ENCODE results near the gene RNF157.
A peak's percentile ranks its signal among the peaks of the same experiment; 100 is the strongest.
"Not testable (repeated sequence)": the region's sequence is repeated elsewhere in the genome, so short reads cannot be mapped to it uniquely, and the experiment has no call there.

The RNF157 gene

DNA sequence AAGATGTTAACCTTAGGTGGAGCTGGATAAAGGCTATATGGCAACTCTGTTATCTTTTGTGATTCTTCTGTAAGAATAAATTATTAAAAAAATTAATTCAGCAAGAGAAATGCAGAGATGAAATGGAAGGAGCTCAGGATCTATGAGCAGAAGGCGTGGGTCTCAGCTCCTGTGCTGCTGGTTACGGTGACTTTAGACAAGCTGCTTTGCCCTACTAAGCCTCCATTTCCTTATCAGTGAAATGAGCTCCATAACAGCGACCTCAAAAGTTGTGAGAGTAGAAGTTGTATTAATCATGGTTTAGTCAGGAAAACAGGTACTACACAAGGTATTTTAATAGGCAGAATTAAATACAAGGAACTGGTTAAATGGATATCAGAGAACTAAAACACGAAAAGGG is 51.0 kb downstream of the RNF157 start:
- ATAC-seq (ENCODE audit: low read depth) (no peak), DNase-seq (ENCODE audit: low spot score) (no peak)
- H3K9me3 ChIP-seq (ENCODE audit: severe bottlenecking) = no peaks in the 10 kb centered on the region
- no peak overlapping the region for H3K4me3 ChIP-seq (ENCODE audit: severe bottlenecking)
- no peaks in the 10 kb centered on the region for H3K27me3 ChIP-seq (ENCODE audit: insufficient read depth, poor library complexity, severe bottlenecking)
- no peak overlapping the region for H3K27ac ChIP-seq (ENCODE audit: poor library complexity, severe bottlenecking)
- H3K4me1 ChIP-seq (ENCODE audit: insufficient read depth, poor library complexity, severe bottlenecking) = no peaks in the 10 kb centered on the region
- no peak for TF ChIP-seq CTCF (IDR thresholded peaks at IDR 0.05; ENCODE audit: poor library complexity, severe bottlenecking)
- H3K36me3 ChIP-seq (ENCODE audit: low read depth) = no peaks in the 10 kb centered on the region

DNA sequence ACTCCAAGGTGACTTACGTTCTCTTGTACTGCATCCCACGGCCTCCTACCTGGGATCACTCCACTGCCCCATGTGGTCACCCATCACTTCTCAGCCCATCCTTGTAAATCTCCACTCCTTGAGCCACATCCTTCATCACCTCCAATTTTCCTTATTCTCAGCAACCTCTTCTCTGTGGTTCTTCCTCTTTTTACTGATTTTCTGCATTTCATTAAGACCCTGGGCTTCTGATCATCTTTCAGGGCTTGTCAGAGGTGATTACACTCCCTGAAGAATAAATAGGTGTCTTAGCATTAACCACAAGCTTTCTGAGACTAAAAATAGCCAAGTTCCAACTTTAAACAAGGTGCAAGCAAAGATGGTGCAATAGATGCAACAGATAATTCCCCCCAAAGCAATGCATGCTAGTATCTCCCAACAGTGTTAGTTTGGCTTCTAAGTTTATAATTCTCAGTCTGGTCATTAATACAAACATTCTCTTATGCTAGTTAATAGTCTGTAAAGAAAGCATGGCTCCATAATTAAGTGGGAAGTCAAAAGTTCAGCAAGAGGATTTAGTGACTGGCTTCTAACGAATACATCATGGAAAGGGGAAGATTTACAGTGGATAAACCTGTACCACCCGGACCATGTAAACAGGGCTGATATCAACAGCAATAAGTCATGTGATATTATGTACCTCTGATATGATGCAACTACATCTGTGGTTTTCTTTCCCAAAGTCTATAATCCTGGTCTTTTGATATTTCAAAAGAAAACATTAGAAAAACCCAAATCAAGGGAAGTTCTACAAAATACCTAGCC is 51.9 kb downstream of the RNF157 start:
- DNase-seq (ENCODE audit: low spot score) (no peak), ATAC-seq (ENCODE audit: low read depth) (no peak; the same call in 2 of the 3 replicates)
- no peaks in the 10 kb centered on the region for H3K9me3 ChIP-seq (ENCODE audit: severe bottlenecking)
- no peaks in the 10 kb centered on the region for H3K27me3 ChIP-seq (ENCODE audit: insufficient read depth, poor library complexity, severe bottlenecking)
- no peak for TF ChIP-seq CTCF (IDR thresholded peaks at IDR 0.05; ENCODE audit: poor library complexity, severe bottlenecking)
- no peak overlapping the region for H3K27ac ChIP-seq (ENCODE audit: poor library complexity, severe bottlenecking)
- no peaks in the 10 kb centered on the region for H3K36me3 ChIP-seq (ENCODE audit: low read depth)
- H3K4me3 ChIP-seq (ENCODE audit: severe bottlenecking) = no peak overlapping the region
- H3K4me1 ChIP-seq (ENCODE audit: insufficient read depth, poor library complexity, severe bottlenecking) = no peaks in the 10 kb centered on the region

DNA sequence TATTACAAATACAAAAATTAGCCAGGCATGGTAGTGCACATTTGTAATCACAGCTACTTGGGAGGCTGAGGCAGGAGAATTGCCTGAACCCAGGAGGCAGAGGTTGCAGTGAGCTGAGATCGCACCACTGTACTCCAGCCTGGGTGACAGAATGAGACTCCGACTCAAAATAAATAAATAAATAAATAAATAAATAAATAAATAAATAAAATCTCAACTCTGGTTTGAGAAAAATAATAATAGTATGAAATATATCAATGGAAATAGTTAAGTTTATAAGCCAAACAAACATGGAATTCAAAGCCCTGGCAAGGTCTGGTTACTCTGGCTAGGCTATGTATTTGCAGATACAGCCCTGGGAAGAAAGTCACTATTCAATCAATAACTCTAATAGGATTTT is 53.5 kb downstream of the RNF157 start:
- not testable (repeated sequence) for H3K27ac ChIP-seq (ENCODE audit: poor library complexity, severe bottlenecking); ATAC-seq (ENCODE audit: low read depth); H3K27me3 ChIP-seq (ENCODE audit: insufficient read depth, poor library complexity, severe bottlenecking); DNase-seq (ENCODE audit: low spot score); H3K4me1 ChIP-seq (ENCODE audit: insufficient read depth, poor library complexity, severe bottlenecking); H3K4me3 ChIP-seq (ENCODE audit: severe bottlenecking); H3K36me3 ChIP-seq (ENCODE audit: low read depth); H3K9me3 ChIP-seq (ENCODE audit: severe bottlenecking)

DNA sequence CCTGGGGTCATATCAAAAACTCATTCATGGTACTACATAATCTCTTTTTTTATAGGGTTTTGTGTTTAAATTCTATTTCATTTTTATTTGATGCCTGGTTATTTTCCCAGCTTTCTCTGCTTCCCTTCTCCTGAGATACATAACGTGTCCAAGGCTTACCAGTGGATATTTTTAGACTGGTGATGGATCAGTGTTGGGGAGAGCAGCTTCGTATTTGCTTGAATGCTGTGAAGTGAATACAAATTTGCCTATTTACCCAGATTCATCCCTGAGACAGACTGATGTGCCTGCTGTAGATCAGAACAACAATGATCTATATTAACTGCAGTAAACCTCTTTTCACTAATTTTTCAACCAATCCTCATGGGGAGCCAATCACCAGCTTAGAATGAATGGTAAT is 56.0 kb downstream of the RNF157 start:
- Histone ChIP-seq H3K4me3 (ENCODE audit: severe bottlenecking) (no peak overlapping the region), H3K27ac (ENCODE audit: poor library complexity, severe bottlenecking) (no peak overlapping the region), H3K9me3 (ENCODE audit: severe bottlenecking) (no peaks in the 10 kb centered on the region), H3K36me3 (ENCODE audit: low read depth) (no peaks in the 10 kb centered on the region), H3K4me1 (ENCODE audit: insufficient read depth, poor library complexity, severe bottlenecking) (no peaks in the 10 kb centered on the region), H3K27me3 (ENCODE audit: insufficient read depth, poor library complexity, severe bottlenecking) (no peaks in the 10 kb centered on the region)
- DNase-seq (ENCODE audit: low spot score) = no peak
- no peak for ATAC-seq (ENCODE audit: low read depth)
- no peak for TF ChIP-seq CTCF (IDR thresholded peaks at IDR 0.05; ENCODE audit: poor library complexity, severe bottlenecking)

GRCh38 chr17:76182016-76182764 is 58.1 kb downstream of the RNF157 start:
- ATAC-seq (ENCODE audit: low read depth) (peak; percentile 87), DNase-seq (ENCODE audit: low spot score) (no peak)
- no peak overlapping the region for H3K4me3 ChIP-seq (ENCODE audit: severe bottlenecking)
- H3K27ac ChIP-seq (ENCODE audit: poor library complexity, severe bottlenecking) = no peak overlapping the region
- no peaks in the 10 kb centered on the region for H3K4me1 ChIP-seq (ENCODE audit: insufficient read depth, poor library complexity, severe bottlenecking)
- H3K36me3 ChIP-seq (ENCODE audit: low read depth) = no peaks in the 10 kb centered on the region
- TF ChIP-seq CTCF (IDR thresholded peaks at IDR 0.05; ENCODE audit: poor library complexity, severe bottlenecking) = peak; percentile 92
- no peaks in the 10 kb centered on the region for H3K9me3 ChIP-seq (ENCODE audit: severe bottlenecking)
- no peaks in the 10 kb centered on the region for H3K27me3 ChIP-seq (ENCODE audit: insufficient read depth, poor library complexity, severe bottlenecking)
